H9 (cell line): ENCODE results near the gene TEX44. TPM values are rescaled to one million over a fixed set of nuclear protein-coding genes. Genes with fewer than 3 reads are reported as not detected.

Experiments used
- DNase-seq: peaks from one replicate; pipeline ENCODE4 v3.0.0-alpha.2; 2017
- H2AFZ ChIP-seq: one replicate; pipeline ENCODE4 v1.6.1; 2013; ENCODE audit warnings: mild to moderate bottlenecking, low read length, control low read depth, moderate library complexity
- H2AK5ac ChIP-seq: 2 replicates; pipeline ENCODE4 v1.6.1; 2013; ENCODE audit warnings: low read length, control low read depth, mixed read lengths; ENCODE audit not compliant: insufficient read length
- H2BK120ac ChIP-seq: one replicate; pipeline ENCODE4 v1.6.1; 2013; ENCODE audit warnings: low read depth, mild to moderate bottlenecking, low read length, control low read depth, inconsistent platforms; ENCODE audit not compliant: poor library complexity, severe bottlenecking
- H2BK12ac ChIP-seq: 2 replicates; pipeline ENCODE4 v1.6.1; 2013; ENCODE audit warnings: low read length, control low read depth, mixed read lengths, low read depth; ENCODE audit not compliant: insufficient read length
- H2BK15ac ChIP-seq: 2 replicates; pipeline ENCODE4 v1.6.1; 2013; ENCODE audit warnings: low read depth, low read length, control low read depth
- H2BK20ac ChIP-seq: one replicate; pipeline ENCODE4 v1.6.1; 2013; ENCODE audit warnings: low read depth, mild to moderate bottlenecking, low read length, control low read depth, inconsistent platforms; ENCODE audit not compliant: poor library complexity, severe bottlenecking
- H2BK5ac ChIP-seq: 2 replicates; pipeline ENCODE4 v1.6.1; 2013; ENCODE audit warnings: low read length, control low read depth, mixed read lengths; ENCODE audit not compliant: insufficient read length
- H3K14ac ChIP-seq: 2 replicates; pipeline ENCODE4 v1.6.1; 2013; ENCODE audit warnings: low read length, control low read depth; ENCODE audit not compliant: insufficient read depth
- H3K18ac ChIP-seq: 2 replicates; pipeline ENCODE4 v1.6.1; 2013; ENCODE audit warnings: low read depth, mild to moderate bottlenecking, mixed read lengths, low read length, control low read depth; ENCODE audit not compliant: insufficient read length
- H3K23ac ChIP-seq: 2 replicates; pipeline ENCODE4 v1.6.1; 2013; ENCODE audit warnings: low read length, control low read depth, mixed read lengths, low read depth; ENCODE audit not compliant: insufficient read length
- H3K23me2 ChIP-seq: 2 replicates; pipeline ENCODE4 v1.6.1; 2013; ENCODE audit warnings: low read depth, mild to moderate bottlenecking, mixed read lengths, low read length, control low read depth; ENCODE audit not compliant: insufficient read length, poor library complexity, severe bottlenecking
- H3K27ac ChIP-seq: 2 replicates; pipeline ENCODE4 v1.5.1; 2013; ENCODE audit warnings: low read length, control low read depth, mixed read lengths, low read depth; ENCODE audit not compliant: insufficient read length
- H3K27me3 ChIP-seq: 2 replicates; pipeline ENCODE4 v1.6.1; 2013; ENCODE audit warnings: low read length, control low read depth, inconsistent platforms; ENCODE audit not compliant: insufficient read depth
- H3K4ac ChIP-seq: 2 replicates; pipeline ENCODE4 v1.6.1; 2013; ENCODE audit warnings: low read depth, mild to moderate bottlenecking, control low read depth, inconsistent platforms, low read length, moderate library complexity
- H3K4me1 ChIP-seq: 2 replicates; pipeline ENCODE4 v1.6.1; 2013; ENCODE audit warnings: low read length, control low read depth, inconsistent platforms; ENCODE audit not compliant: insufficient read depth
- H3K4me2 ChIP-seq: 2 replicates; pipeline ENCODE4 v1.6.1; 2013; ENCODE audit warnings: low read length, control low read depth, mixed read lengths; ENCODE audit not compliant: insufficient read length, insufficient read depth
- H3K56ac ChIP-seq: 2 replicates; pipeline ENCODE4 v1.6.1; 2013; ENCODE audit warnings: low read depth, mild to moderate bottlenecking, mixed read lengths, low read length, control low read depth; ENCODE audit not compliant: insufficient read length
- H3K79me1 ChIP-seq: 2 replicates; pipeline ENCODE4 v1.6.1; 2013; ENCODE audit warnings: low read depth, mild to moderate bottlenecking, moderate library complexity, low read length, control low read depth, inconsistent platforms; ENCODE audit not compliant: insufficient read depth, poor library complexity, severe bottlenecking
- H3K79me2 ChIP-seq: 2 replicates; pipeline ENCODE4 v1.6.1; 2013; ENCODE audit warnings: low read length, control low read depth, inconsistent platforms; ENCODE audit not compliant: insufficient read depth
- H3K9ac ChIP-seq: 2 replicates; pipeline ENCODE4 v1.6.1; 2013; ENCODE audit warnings: low read length, control low read depth, mixed read lengths; ENCODE audit not compliant: insufficient read length; ENCODE audit errors: extremely low read depth
- H3K9me3 ChIP-seq: one replicate; pipeline ENCODE4 v1.6.1; 2013; ENCODE audit warnings: low read depth, low read length, inconsistent platforms; ENCODE audit not compliant: control insufficient read depth
- H3T11ph ChIP-seq: one replicate; pipeline ENCODE4 v1.6.1; 2013; ENCODE audit warnings: mild to moderate bottlenecking, low read length, control low read depth, inconsistent platforms
- H4K20me1 ChIP-seq: one replicate; pipeline ENCODE4 v1.6.1; 2013; ENCODE audit not compliant: control insufficient read depth, insufficient read length, insufficient read depth
- H4K5ac ChIP-seq: 2 replicates; pipeline ENCODE4 v1.6.1; 2013; ENCODE audit warnings: low read depth, mild to moderate bottlenecking, mixed read lengths, low read length, control low read depth; ENCODE audit not compliant: insufficient read length
- H4K8ac ChIP-seq: replicated peaks from 2 replicates; pipeline ENCODE4 v1.6.1; 2013; ENCODE audit warnings: low read length, control low read depth, mixed read lengths, low read depth; ENCODE audit not compliant: insufficient read length
- H4K91ac ChIP-seq: 2 replicates; pipeline ENCODE4 v1.6.1; 2013; ENCODE audit warnings: low read depth, mild to moderate bottlenecking, moderate library complexity, mixed read lengths, low read length, control low read depth; ENCODE audit not compliant: insufficient read length
- H3K27ac Mint-ChIP-seq, 3 experiments: 2 replicates in 2 of 3; 3 replicates in 1 of 3; pipeline ENCODE4 v1.8.0; 2020 to 2021; ENCODE audit warnings: mixed read lengths in 3 of 3, mild to moderate bottlenecking in 1 of 3, moderate library complexity in 1 of 3
- H3K27me3 Mint-ChIP-seq: 2 replicates; pipeline ENCODE4 v1.8.0; 2021; ENCODE audit warnings: low read depth, mild to moderate bottlenecking, moderate library complexity, mixed read lengths
- H3K36me3 Mint-ChIP-seq, 3 experiments: 2 replicates in 2 of 3; 3 replicates in 1 of 3; pipeline ENCODE4 v1.8.0; 2020 to 2021; ENCODE audit warnings: low read depth in 3 of 3, mixed read lengths in 3 of 3; ENCODE audit not compliant: insufficient read depth in 1 of 3
- H3K4me1 Mint-ChIP-seq, 2 experiments: 2 replicates each; pipeline ENCODE4 v1.8.0; 2020; ENCODE audit warnings: mixed read lengths in 2 of 2
- H3K4me3 Mint-ChIP-seq, 2 experiments: 2 replicates in 1 of 2; 3 replicates in 1 of 2; pipeline ENCODE4 v1.8.0; 2020 to 2021; ENCODE audit warnings: mild to moderate bottlenecking in 2 of 2, mixed read lengths in 2 of 2, moderate library complexity in 1 of 2
- H3K9me3 Mint-ChIP-seq, 2 experiments: 2 replicates in 1 of 2; 3 replicates in 1 of 2; pipeline ENCODE4 v1.8.0; 2020; ENCODE audit warnings: mild to moderate bottlenecking in 2 of 2, mixed read lengths in 2 of 2, moderate library complexity in 1 of 2
- WGBS: extraction: QIAGEN DNeasy Blood & Tissue Kit; methylation state at CpG from one replicate; pipeline ENCODE4 v1.1.7; 2013; ENCODE audit warnings: missing lambda C conversion rate, low lambda C conversion rate, mixed read lengths; ENCODE audit not compliant: insufficient read length; ENCODE audit errors: extremely low coverage; 5-methylcytosine and 5-hydroxymethylcytosine counted together
- total RNA-seq: library from RNA; stranded (reverse); gene quantifications from 2 replicates; pipeline ENCODE4 v1.2.1, GENCODE V29; 2021
- TF ChIP-seq, protein P1 (sequence below): fragments of 200-600 bp; sonication (generic); conservative IDR thresholded peaks from 3 replicates; pipeline ENCODE4 v1.8.0; 2021; ENCODE audit warnings: antibody characterized with exemption, mild to moderate bottlenecking

The TEX44 gene
- total RNA-seq, 1 experiment from 2014 or later: not detected

DNA sequence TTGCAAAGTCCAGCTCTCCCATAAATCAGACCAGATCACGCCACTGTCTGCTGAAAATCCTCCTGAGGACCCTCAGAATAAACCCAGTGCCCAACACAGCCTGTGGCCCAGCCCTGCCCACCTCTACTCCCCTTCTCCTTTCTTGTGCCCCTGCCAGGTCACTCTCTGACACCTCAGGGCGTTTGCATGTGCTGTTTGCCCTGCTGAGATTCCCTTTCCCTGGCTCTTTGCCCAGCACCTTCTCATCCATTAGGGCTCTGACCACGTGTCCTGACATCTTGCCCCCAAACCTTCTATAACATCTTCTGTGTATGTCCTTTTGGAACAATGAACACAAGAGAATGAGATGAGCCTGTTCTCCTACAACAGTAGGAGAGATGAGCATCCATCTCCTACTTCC is 43.9 kb upstream of the TEX44 start:
- Histone ChIP-seq H3K79me1 (no peaks in the 10 kb centered on the region), H2BK20ac (no peak overlapping the region), H3K4me1 (no peaks in the 10 kb centered on the region), H4K8ac (no peak overlapping the region), H3K23ac (no peak overlapping the region), H3K18ac (no peak overlapping the region), H2BK12ac (no peak overlapping the region), H3K4ac (no peak overlapping the region), H2AK5ac (no peak overlapping the region), H2AFZ (no peak overlapping the region), H3K9ac (no peak overlapping the region), H3T11ph (no peak overlapping the region), H3K27me3 (no peaks in the 10 kb centered on the region), H4K91ac (no peak overlapping the region), H3K79me2 (no peaks in the 10 kb centered on the region), H3K4me2 (no peak overlapping the region), H2BK120ac (no peak overlapping the region), H3K9me3 (no peaks in the 10 kb centered on the region), H3K23me2 (no peaks in the 10 kb centered on the region), H4K20me1 (no peaks in the 10 kb centered on the region), H3K27ac (no peak overlapping the region), H2BK5ac (no peak overlapping the region), H2BK15ac (no peak overlapping the region), H3K56ac (no peak overlapping the region), H3K14ac (no peak overlapping the region; the same call in 1 of the 2 replicates), H4K5ac (no peak overlapping the region)
- no peak for DNase-seq
- Mint-ChIP-seq H3K4me3 (no peak overlapping the region), H3K27me3 (peaks cover 2% of the 10 kb centered on the region), H3K4me1 (no peaks in the 10 kb centered on the region), H3K27ac (no peak overlapping the region), H3K36me3 (peaks cover 4 to 12% (median 8%) of the 10 kb centered on the region in 3 experiments), H3K9me3 (peaks cover 21 to 29% of the 10 kb centered on the region in 2 experiments)
- TF ChIP-seq, protein P1, sequence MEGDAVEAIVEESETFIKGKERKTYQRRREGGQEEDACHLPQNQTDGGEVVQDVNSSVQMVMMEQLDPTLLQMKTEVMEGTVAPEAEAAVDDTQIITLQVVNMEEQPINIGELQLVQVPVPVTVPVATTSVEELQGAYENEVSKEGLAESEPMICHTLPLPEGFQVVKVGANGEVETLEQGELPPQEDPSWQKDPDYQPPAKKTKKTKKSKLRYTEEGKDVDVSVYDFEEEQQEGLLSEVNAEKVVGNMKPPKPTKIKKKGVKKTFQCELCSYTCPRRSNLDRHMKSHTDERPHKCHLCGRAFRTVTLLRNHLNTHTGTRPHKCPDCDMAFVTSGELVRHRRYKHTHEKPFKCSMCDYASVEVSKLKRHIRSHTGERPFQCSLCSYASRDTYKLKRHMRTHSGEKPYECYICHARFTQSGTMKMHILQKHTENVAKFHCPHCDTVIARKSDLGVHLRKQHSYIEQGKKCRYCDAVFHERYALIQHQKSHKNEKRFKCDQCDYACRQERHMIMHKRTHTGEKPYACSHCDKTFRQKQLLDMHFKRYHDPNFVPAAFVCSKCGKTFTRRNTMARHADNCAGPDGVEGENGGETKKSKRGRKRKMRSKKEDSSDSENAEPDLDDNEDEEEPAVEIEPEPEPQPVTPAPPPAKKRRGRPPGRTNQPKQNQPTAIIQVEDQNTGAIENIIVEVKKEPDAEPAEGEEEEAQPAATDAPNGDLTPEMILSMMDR: no peak
- WGBS: no CpG with 5 or more reads among the region's 3 CpGs
